Urinary bladder (tissue), 4 donors: ENCODE measurements around the gene ZBTB40. TPM values are rescaled to one million over a fixed set of nuclear protein-coding genes. Genes with fewer than 3 reads are reported as not detected.

Experiments
- DNase-seq: peaks from one replicate; pipeline ENCODE4 v3.0.0-alpha.2; 2015; ENCODE audit errors: extremely low spot score
- H3K27ac ChIP-seq: one replicate; pipeline ENCODE4 v1.5.1; 2013; ENCODE audit warnings: low read depth, mild to moderate bottlenecking, moderate library complexity
- H3K36me3 ChIP-seq: one replicate; pipeline ENCODE4 v1.6.1; 2013; ENCODE audit warnings: mild to moderate bottlenecking, moderate library complexity; ENCODE audit not compliant: insufficient read depth
- H3K4me1 ChIP-seq: one replicate; pipeline ENCODE4 v1.6.1; 2013; ENCODE audit warnings: mild to moderate bottlenecking, moderate library complexity; ENCODE audit not compliant: insufficient read depth
- H3K4me3 ChIP-seq: one replicate; pipeline ENCODE4 v1.5.1; 2013; ENCODE audit warnings: low read depth, low read length
- WGBS: extraction: QIAGEN DNeasy Blood & Tissue Kit; methylation state at CpG from one replicate; pipeline ENCODE4 v1.1.7; 2013; 5-methylcytosine and 5-hydroxymethylcytosine counted together
- polyA plus RNA-seq: library from polyadenylated mRNA; stranded (reverse); fragments of 200-250 nt; gene quantifications from one replicate; pipeline ENCODE4 v1.2.3, GENCODE V29; 2013
- total RNA-seq: library from RNA; depleted of rRNA; stranded (reverse); fragments of >200 nt; gene quantifications from one replicate; pipeline ENCODE4 v1.2.3, GENCODE V29; 2014
- donor health status: healthy with polysubstance abuse.
- donor health status: healthy.

The ZBTB40 gene
- total and polyA plus RNA-seq, 2 donors, result 9.8 to 11.6 TPM

GRCh38 chr1:22465671-22466070 lies 14.0 kb downstream of the ZBTB40 start:
- WGBS, result 86% methylated on average over 2 of the region's 2 CpGs
- Histone ChIP-seq H3K4me1 (peaks cover 2% of the 10 kb centered on the region), H3K27ac (no peak overlapping the region), H3K4me3 (no peak overlapping the region), H3K36me3 (no peaks in the 10 kb centered on the region)
- DNase-seq, result no peak

- no peak overlapping the region for H3K4me3 ChIP-seq
- WGBS, result 77% methylated on average over 4 of the region's 4 CpGs
- no peaks in the 10 kb centered on the region for H3K36me3 ChIP-seq
- DNase-seq, result no peak
- H3K27ac ChIP-seq, result no peak overlapping the region
- H3K4me1 ChIP-seq, result peaks cover 2% of the 10 kb centered on the region
Measured at GRCh38 chr1:22470227-22470626, 18.6 kb downstream of the ZBTB40 start.

DNA sequence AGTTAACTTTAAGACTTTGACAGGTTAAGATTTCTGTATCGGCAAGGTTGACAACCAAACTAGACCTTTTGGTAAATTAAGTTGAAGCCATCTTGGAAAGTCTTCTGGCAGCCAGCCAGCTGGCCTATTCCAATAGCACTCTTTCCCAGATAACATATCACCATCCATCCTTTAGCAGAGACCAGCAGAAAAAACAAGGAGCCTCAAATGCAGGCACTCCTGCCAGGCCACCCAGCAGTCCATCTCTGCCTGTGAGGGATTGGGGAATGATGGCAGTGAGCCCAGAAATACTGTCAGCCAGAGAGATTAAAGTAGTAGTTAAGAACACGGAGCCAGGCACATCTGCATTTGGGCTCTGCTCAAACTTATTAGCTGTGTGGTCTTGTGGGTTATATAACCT lies 19.4 kb downstream of the ZBTB40 start:
- Histone ChIP-seq H3K36me3 (no peaks in the 10 kb centered on the region), H3K4me1 (peaks cover 2% of the 10 kb centered on the region), H3K4me3 (no peak overlapping the region), H3K27ac (no peak overlapping the region)
- WGBS, result 33% methylated on average over 2 of the region's 2 CpGs
- DNase-seq, result no peak

GRCh38 chr1:22471610-22472009 lies 20.0 kb downstream of the ZBTB40 start:
- H3K36me3 ChIP-seq, result no peaks in the 10 kb centered on the region
- H3K4me3 ChIP-seq, result no peak overlapping the region
- WGBS, result 88% methylated on average over 7 of the region's 7 CpGs
- no peak overlapping the region for H3K27ac ChIP-seq
- H3K4me1 ChIP-seq, result peaks cover 2% of the 10 kb centered on the region
- no peak for DNase-seq

- Histone ChIP-seq H3K4me1 (peaks cover 2% of the 10 kb centered on the region), H3K4me3 (no peak overlapping the region), H3K27ac (no peak overlapping the region), H3K36me3 (peaks cover 1% of the 10 kb centered on the region)
- 82% methylated on average over 2 of the region's 2 CpGs for WGBS
- DNase-seq, result no peak
Measured at GRCh38 chr1:22472596-22472995, 20.9 kb downstream of the ZBTB40 start.

DNA sequence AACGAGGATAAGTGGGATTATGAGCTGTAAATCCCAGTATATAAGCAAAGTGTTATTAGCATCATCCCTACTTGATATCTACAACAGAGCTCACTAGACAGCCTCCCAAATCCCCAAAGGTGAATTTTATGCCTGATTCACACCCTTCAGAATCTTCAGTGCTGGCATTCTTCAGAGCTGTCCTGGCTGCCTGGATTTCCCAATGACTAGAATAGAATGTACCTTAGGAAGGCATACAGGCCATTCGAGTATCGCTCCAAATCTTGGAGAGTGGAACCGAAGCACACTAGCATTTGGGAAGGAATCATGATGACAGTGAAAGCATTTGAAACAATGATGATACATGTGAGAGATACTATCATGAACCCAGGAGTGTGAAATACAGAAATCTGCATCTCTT lies 22.3 kb downstream of the ZBTB40 start:
- 95% methylated on average over 4 of the region's 4 CpGs for WGBS
- Histone ChIP-seq H3K27ac (no peak overlapping the region), H3K36me3 (peaks cover 1% of the 10 kb centered on the region), H3K4me1 (peaks cover 2% of the 10 kb centered on the region), H3K4me3 (no peak overlapping the region)
- no peak for DNase-seq

GRCh38 chr1:22476566-22476965 lies 24.9 kb downstream of the ZBTB40 start:
- Histone ChIP-seq H3K4me1 (no peaks in the 10 kb centered on the region), H3K36me3 (peaks cover 1% of the 10 kb centered on the region), H3K4me3 (no peak overlapping the region), H3K27ac (no peak overlapping the region)
- DNase-seq, result no peak
- 88% methylated on average over 5 of the region's 5 CpGs for whole genome bisulfite sequencing

DNA sequence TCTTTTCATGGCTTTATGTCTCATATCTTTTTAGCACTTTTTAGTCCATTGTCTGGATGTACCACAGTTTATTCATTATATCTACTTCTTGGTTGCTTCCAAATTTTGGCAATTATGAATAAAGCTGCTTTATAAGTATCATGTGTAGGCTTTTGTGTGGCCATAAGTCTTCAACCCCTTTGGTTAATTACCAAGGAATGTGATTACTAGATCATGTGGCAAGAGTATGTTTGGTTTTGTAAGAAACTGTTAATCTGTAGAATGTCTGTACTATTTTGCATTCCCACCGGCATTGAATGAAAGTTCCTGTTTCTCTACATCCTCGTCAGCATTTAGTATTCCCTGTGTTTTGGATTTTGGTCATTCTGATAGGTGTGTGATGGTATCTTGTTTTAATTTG lies 31.5 kb downstream of the ZBTB40 start:
- H3K4me3 ChIP-seq, result no peak overlapping the region
- H3K4me1 ChIP-seq, result no peaks in the 10 kb centered on the region
- no peak overlapping the region for H3K27ac ChIP-seq
- no peaks in the 10 kb centered on the region for H3K36me3 ChIP-seq
- DNase-seq, result no peak
- WGBS, result 96% methylated on average over 2 of the region's 2 CpGs

GRCh38 chr1:22484706-22485345 lies 33.2 kb downstream of the ZBTB40 start:
- no peaks in the 10 kb centered on the region for H3K4me1 ChIP-seq
- no peak overlapping the region for H3K4me3 ChIP-seq
- H3K36me3 ChIP-seq, result no peaks in the 10 kb centered on the region
- H3K27ac ChIP-seq, result no peak overlapping the region
- WGBS, result 94% methylated on average over 2 of the region's 2 CpGs
- DNase-seq, result no peak

- DNase-seq, result no peak
Measured at GRCh38 chr1:22485431-22485830, 33.8 kb downstream of the ZBTB40 start.

DNA sequence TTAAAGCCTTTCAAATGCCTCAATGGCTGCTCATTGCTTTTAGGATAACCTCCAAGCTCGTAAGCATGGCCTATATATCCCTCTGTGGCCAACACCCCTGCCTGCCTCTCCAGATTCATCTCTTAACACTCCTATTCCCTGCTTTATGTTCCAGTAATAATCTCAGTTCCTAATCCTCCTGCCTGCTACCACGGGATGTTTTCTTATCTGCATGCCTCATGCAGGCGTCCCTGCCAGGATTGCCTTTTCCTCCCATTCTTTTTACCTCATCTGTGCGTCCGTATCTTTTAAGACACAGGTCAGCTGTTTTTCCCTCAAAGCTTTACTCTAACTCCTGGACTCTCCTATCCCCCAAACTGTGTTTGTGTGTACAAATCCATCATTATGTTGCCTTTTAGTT lies 36.1 kb downstream of the ZBTB40 start:
- H3K4me1 ChIP-seq, result no peaks in the 10 kb centered on the region
- no peak for DNase-seq
- no peaks in the 10 kb centered on the region for H3K36me3 ChIP-seq
- H3K27ac ChIP-seq, result no peak overlapping the region
- H3K4me3 ChIP-seq, result no peak overlapping the region
- 30% methylated on average over 5 of the region's 5 CpGs for WGBS

More at GRCh38 chr1:22485431-22485830, 33.8 kb downstream of the ZBTB40 start:
- Histone ChIP-seq H3K36me3 (no peaks in the 10 kb centered on the region), H3K27ac (no peak overlapping the region), H3K4me3 (no peak overlapping the region), H3K4me1 (no peaks in the 10 kb centered on the region)
- 96% methylated on average over 3 of the region's 3 CpGs for WGBS

DNA sequence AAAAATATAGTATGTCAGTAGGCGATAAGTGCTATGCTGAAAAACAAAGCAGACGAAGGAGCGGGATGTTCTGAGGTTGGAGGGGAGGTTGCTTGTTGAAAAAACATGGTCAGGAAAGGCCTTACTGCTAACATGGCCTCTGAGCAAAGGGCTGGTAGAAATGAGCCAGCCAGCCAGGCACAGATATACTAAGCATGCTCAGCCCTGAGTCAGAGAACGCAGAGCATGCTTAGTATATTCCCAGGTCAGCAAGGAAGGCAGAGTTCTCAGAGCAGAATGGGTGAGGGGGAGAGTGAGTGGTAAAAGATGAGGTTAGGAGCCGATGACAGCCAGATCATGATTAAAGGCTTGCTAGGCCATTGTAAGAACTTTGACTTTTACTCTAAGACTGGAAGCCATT lies 36.7 kb downstream of the ZBTB40 start:
- Histone ChIP-seq H3K4me3 (no peak overlapping the region), H3K27ac (no peak overlapping the region), H3K36me3 (no peaks in the 10 kb centered on the region), H3K4me1 (no peaks in the 10 kb centered on the region)
- 91% methylated on average over 5 of the region's 5 CpGs for WGBS
- DNase-seq, result no peak

DNA sequence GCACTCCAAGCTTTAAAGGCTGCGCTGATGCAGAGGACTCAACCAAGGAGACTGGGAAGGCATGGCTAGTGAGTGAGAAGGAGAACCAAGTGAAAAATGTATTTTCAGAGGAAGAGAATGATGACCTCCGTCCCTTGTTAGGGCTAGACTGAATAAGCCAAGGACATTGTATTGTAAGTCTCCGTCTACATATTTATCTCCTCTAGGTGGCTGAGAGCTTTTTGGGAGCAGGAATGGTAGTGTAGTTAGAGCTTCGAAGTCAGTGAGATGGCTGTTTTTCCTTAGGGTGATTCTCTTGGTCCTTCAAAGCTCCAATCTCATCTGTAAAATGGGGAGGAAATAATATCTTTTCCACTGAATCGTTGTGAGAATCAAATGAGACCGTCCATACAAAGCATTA lies 37.6 kb downstream of the ZBTB40 start:
- H3K36me3 ChIP-seq, result no peaks in the 10 kb centered on the region
- no peaks in the 10 kb centered on the region for H3K4me1 ChIP-seq
- no peak for DNase-seq
- H3K27ac ChIP-seq, result no peak overlapping the region
- H3K4me3 ChIP-seq, result no peak overlapping the region
- 98% methylated on average over 6 of the region's 6 CpGs for WGBS

- Histone ChIP-seq H3K27ac (no peak overlapping the region), H3K36me3 (no peaks in the 10 kb centered on the region), H3K4me3 (no peak overlapping the region), H3K4me1 (no peaks in the 10 kb centered on the region)
- 95% methylated on average over 6 of the region's 6 CpGs for WGBS
- DNase-seq, result no peak
Measured at GRCh38 chr1:22489823-22490222, 38.2 kb downstream of the ZBTB40 start.

DNA sequence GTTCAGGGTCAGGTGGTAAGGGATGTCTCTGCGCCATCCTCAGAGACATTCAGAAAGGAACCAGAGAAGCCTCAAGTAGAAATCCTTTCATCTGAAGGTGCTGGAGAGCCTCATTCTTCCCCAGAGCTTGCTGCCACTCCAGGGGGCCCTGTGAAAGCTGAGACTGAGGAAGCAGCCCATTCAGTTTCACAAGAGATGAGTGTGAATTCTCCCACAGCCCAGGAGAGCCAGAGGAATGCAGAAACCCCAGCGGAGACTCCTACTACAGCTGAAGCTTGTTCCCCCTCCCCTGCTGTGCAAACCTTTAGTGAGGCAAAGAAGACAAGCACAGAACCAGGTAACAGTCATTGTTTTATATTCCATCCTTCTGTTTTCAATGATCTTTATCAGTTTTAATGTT lies 38.7 kb downstream of the ZBTB40 start:
- Histone ChIP-seq H3K36me3 (no peaks in the 10 kb centered on the region), H3K4me1 (no peaks in the 10 kb centered on the region), H3K27ac (no peak overlapping the region), H3K4me3 (no peak overlapping the region)
- DNase-seq, result no peak
- 95% methylated on average over 2 of the region's 2 CpGs for WGBS
